ENCODE results near the gene IGSF9. TPM values are rescaled to one million over a fixed set of nuclear protein-coding genes. Genes with fewer than 3 reads are reported as not detected.

Gene IGSF9
- total RNA-seq, 1 donor from 2014 or later: 36.4 TPM

DNA sequence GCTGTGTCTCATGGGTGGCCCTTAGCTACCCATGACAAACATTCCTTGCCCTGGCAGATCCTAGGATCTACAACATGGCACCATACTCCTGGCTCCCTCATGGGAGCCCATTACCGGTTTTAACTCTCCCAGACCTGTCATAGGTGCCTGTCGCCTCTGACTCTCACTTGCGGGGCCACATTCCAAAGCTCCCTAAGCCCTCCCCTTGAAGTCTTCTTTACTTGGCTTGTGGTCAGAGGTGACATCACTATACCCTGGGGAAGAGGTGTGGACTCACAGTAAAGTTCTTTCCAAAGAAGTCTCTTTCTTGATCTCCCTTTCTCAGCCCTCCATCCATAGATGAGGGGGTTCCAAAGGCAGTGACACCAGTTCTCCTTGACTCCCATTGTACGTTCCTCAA, 14.0 kb upstream of the IGSF9 start:
- Mint-ChIP-seq H3K27ac (peak overlapping the region; percentile 93), H3K9me3 (peaks cover 12% of the 10 kb centered on the region), H3K27me3 (peaks cover 2% of the 10 kb centered on the region), H3K4me3 (peak overlapping the region; percentile 57), H3K4me1 (ENCODE audit: unreplicated experiment) (peaks cover 9% of the 10 kb centered on the region), H3K36me3 (no peaks in the 10 kb centered on the region)
- TF ChIP-seq, protein P1, sequence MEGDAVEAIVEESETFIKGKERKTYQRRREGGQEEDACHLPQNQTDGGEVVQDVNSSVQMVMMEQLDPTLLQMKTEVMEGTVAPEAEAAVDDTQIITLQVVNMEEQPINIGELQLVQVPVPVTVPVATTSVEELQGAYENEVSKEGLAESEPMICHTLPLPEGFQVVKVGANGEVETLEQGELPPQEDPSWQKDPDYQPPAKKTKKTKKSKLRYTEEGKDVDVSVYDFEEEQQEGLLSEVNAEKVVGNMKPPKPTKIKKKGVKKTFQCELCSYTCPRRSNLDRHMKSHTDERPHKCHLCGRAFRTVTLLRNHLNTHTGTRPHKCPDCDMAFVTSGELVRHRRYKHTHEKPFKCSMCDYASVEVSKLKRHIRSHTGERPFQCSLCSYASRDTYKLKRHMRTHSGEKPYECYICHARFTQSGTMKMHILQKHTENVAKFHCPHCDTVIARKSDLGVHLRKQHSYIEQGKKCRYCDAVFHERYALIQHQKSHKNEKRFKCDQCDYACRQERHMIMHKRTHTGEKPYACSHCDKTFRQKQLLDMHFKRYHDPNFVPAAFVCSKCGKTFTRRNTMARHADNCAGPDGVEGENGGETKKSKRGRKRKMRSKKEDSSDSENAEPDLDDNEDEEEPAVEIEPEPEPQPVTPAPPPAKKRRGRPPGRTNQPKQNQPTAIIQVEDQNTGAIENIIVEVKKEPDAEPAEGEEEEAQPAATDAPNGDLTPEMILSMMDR (conservative IDR thresholded peaks at IDR 0.05): no peak
- no peak for DNase-seq (ENCODE audit: extremely low spot score, unreplicated experiment)

DNA sequence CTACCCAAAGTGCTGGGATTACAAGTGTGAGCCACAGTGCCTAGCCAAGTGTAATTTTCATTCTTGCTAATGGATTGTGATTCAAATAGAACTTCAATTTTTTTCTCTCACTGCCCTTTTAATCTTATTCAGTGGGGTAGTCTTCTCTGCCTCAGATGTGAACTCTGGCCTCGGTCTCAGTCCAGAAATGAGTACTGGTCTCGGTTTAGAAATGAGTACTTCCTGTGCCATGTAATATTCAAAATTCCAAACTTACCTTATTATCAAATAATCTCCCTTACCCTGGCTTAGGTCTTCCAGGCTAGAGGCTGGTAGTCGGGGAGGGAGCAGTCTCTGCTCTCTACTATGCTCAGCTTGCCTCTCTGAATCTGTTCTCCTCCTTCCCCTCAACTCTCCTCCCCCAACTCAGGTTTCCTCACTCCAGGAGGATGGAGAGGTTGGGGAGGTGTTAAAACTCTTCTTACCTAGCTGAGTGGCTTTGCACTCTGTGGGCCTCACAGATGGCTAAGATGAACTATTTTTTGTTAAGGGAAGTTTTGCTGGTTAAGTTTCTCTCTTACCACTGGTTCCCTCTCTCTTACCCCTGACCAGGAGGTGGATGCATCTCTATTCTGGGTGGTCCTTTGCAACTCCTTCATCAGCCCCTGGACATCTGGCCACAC, 13.4 kb upstream of the IGSF9 start:
- no peak for DNase-seq (ENCODE audit: extremely low spot score, unreplicated experiment)
- H3K27ac Mint-ChIP-seq: peak overlapping the region; percentile 93
- H3K4me1 Mint-ChIP-seq (ENCODE audit: unreplicated experiment): peaks cover 11% of the 10 kb centered on the region
- H3K4me3 Mint-ChIP-seq: peak overlapping the region; percentile 57
- no peaks in the 10 kb centered on the region for H3K36me3 Mint-ChIP-seq
- TF ChIP-seq, protein P1 (conservative IDR thresholded peaks at IDR 0.05): no peak
- H3K27me3 Mint-ChIP-seq: peaks cover 7% of the 10 kb centered on the region
- H3K9me3 Mint-ChIP-seq: peaks cover 12% of the 10 kb centered on the region

DNA sequence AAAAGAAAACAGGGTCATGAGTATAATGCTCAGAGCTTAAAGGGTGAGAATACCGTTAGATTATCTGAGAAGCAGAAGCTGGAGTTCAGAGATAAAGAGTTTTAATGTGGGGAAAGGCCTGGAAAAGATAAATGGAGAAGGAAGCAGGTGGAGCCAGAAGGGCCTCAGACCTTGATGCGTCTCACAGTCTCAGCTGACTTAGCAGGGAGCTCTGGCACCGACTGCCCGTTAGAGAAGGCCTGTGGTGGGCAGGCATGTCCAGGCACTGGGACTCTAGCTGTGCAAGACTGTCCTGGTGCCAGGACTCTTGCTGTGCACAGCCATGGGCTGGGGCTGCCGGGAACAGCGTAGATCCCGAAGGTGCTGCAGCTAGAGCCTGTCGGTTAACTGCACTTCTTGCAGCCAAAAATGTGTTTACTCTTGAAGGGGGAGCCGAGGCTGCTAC, 12.4 kb upstream of the IGSF9 start:
- peaks cover 11% of the 10 kb centered on the region for H3K4me1 Mint-ChIP-seq (ENCODE audit: unreplicated experiment)
- H3K27ac Mint-ChIP-seq: no peak overlapping the region
- H3K36me3 Mint-ChIP-seq: no peaks in the 10 kb centered on the region
- peaks cover 13% of the 10 kb centered on the region for H3K27me3 Mint-ChIP-seq
- no peak overlapping the region for H3K4me3 Mint-ChIP-seq
- TF ChIP-seq, protein P1 (conservative IDR thresholded peaks at IDR 0.05): no peak
- no peak for DNase-seq (ENCODE audit: extremely low spot score, unreplicated experiment)
- H3K9me3 Mint-ChIP-seq: peaks cover 12% of the 10 kb centered on the region

DNA sequence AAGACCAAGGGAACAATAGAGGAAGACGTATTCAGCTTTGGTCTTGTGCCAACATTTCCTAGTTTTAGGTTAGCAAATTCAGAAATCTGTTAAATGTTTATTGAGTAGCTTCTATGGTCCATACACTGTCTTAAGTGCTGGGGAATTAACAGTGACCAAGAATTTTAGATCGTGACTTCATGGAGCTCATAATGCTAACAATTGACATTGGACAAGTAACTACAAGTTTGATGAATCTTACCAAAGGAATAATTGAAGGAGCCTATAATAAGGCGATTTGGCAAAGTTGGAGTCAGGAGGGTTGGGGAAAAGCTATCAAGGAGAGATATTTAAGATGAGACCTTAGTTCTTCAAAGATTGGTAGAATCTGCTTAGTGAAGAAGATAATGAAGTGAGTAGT, 10.0 kb upstream of the IGSF9 start:
- Mint-ChIP-seq H3K36me3 (no peaks in the 10 kb centered on the region), H3K4me1 (ENCODE audit: unreplicated experiment) (peaks cover 11% of the 10 kb centered on the region), H3K27me3 (peaks cover 26% of the 10 kb centered on the region), H3K27ac (no peak overlapping the region), H3K4me3 (no peak overlapping the region), H3K9me3 (peaks cover 7% of the 10 kb centered on the region)
- TF ChIP-seq, protein P1 (conservative IDR thresholded peaks at IDR 0.05): no peak
- no peak for DNase-seq (ENCODE audit: extremely low spot score, unreplicated experiment)

DNA sequence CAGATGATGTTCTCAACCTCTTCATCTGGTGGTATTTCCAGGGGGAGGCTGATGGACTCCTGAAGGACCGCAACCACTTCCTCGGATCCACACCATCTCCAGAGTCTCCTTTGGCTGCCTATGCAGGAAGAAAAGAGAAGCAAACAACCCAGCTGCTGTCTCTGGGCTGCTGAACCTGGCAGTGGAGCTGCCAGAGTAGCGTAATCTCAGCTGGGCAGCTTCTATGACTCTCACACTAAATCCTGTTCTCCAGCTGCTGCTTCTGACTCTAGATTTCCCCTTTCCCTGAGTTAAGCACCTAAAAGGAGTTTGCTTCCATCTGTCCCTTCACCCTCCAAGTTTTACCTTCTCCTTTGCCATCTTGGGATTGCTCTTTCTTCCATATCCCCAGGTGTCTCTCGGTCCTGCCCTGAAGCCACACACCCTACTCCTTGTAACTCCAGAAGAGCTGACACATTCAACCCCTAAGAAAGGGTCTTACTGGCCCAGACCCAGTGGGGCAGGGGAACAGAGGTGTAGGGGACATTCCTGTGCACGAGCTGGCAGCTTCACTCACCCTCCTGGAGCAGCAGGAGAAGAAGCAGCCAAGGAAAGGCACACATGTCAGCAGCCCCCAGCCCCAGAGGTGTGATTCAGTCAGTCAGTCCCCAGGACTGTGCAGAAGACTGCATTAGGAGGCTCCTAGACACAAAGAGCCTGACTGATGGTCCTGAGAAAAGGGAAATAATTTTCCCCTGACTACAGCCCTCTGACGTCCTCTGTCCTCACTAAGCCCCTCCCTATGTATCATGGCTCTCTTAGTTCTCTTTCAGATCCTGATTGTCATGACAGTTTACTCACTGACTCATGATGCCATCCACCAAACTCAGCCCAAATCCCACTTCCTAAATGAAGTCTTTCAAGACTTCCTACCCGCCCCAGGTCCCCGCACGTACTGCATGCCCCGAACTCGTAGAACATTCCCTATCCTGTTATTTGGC, 8.4 kb upstream of the IGSF9 start, which contains the start of gene SLAMF9:
SLAMF9 (minus strand) TSS at position 702 of the 980 bp plus-strand sequence; CDS start at position 602, 100 bp downstream.
- H3K27me3 Mint-ChIP-seq: peaks cover 25% of the 10 kb centered on the region
- H3K4me3 Mint-ChIP-seq: no peak within 1 kb of the TSS
- TF ChIP-seq, protein P1 (conservative IDR thresholded peaks at IDR 0.05): no peak
- peaks cover 11% of the 10 kb centered on the region for H3K4me1 Mint-ChIP-seq (ENCODE audit: unreplicated experiment)
- no peak for DNase-seq (ENCODE audit: extremely low spot score, unreplicated experiment)
- no peak within 1 kb of the TSS for H3K27ac Mint-ChIP-seq
- H3K9me3 Mint-ChIP-seq: no peaks in the 10 kb centered on the region
- no peaks in the 10 kb centered on the region for H3K36me3 Mint-ChIP-seq
